Endothelial cell (in vitro differentiated cells): ENCODE data around the gene PAK2. TPM values are rescaled to one million over a fixed set of nuclear protein-coding genes. Genes with fewer than 3 reads are reported as not detected.

Source experiments
- DNase-seq: peaks from one replicate; pipeline ENCODE4 v3.0.0; 2021; ENCODE audit warnings: low spot score
- H3K27ac Mint-ChIP-seq: one replicate; pipeline ENCODE4 v1.8.0; 2021; ENCODE audit warnings: mixed read lengths, inconsistent platforms; ENCODE audit not compliant: unreplicated experiment
- H3K27me3 Mint-ChIP-seq: one replicate; pipeline ENCODE4 v1.8.0; 2021; ENCODE audit warnings: mild to moderate bottlenecking, moderate library complexity, mixed read lengths, inconsistent platforms; ENCODE audit not compliant: unreplicated experiment
- H3K36me3 Mint-ChIP-seq: one replicate; pipeline ENCODE4 v1.8.0; 2021; ENCODE audit warnings: mild to moderate bottlenecking, low read depth, mixed read lengths, inconsistent platforms; ENCODE audit not compliant: unreplicated experiment
- H3K4me1 Mint-ChIP-seq: one replicate; pipeline ENCODE4 v1.8.0; 2021; ENCODE audit warnings: mild to moderate bottlenecking, mixed read lengths, inconsistent platforms; ENCODE audit not compliant: unreplicated experiment
- H3K4me3 Mint-ChIP-seq: one replicate; pipeline ENCODE4 v1.8.0; 2021; ENCODE audit warnings: mild to moderate bottlenecking, mixed read lengths, inconsistent platforms; ENCODE audit not compliant: unreplicated experiment
- H3K9me3 Mint-ChIP-seq: one replicate; pipeline ENCODE4 v1.8.0; 2021; ENCODE audit warnings: mixed read lengths, inconsistent platforms; ENCODE audit not compliant: unreplicated experiment
- CTCF ChIP-seq: fragments of 200-600 bp; sonication (generic); IDR thresholded peaks from one replicate; pipeline ENCODE4 v1.5.0; 2021; ENCODE audit warnings: antibody characterized with exemption; ENCODE audit not compliant: unreplicated experiment
- total RNA-seq: library from RNA; stranded (reverse); fragmentation: NEBNext Ultra II Directional; extraction: Animal tissue kit (Norgen Biotek cat#: 25700); gene quantifications from one replicate; pipeline ENCODE4 v1.2.1, GENCODE V29; 2021; ENCODE audit not compliant: unreplicated experiment

The PAK2 gene
- total RNA-seq, 1 donor from 2014 or later = 116 TPM

- Mint-ChIP-seq H3K27me3 (no peaks in the 10 kb centered on the region), H3K36me3 (no peaks in the 10 kb centered on the region), H3K9me3 (no peaks in the 10 kb centered on the region), H3K4me3 (no peak overlapping the region), H3K4me1 (peaks cover 29% of the 10 kb centered on the region), H3K27ac (no peak overlapping the region)
- DNase-seq = no peak
- TF ChIP-seq CTCF = no peak
Measured at GRCh38 chr3:196706327-196706726, 33.3 kb upstream of the PAK2 start.

GRCh38 chr3:196706731-196707130 lies 32.9 kb upstream of the PAK2 start:
- no peak overlapping the region for H3K4me3 Mint-ChIP-seq
- H3K27me3 Mint-ChIP-seq = peaks cover 3% of the 10 kb centered on the region
- no peak overlapping the region for H3K27ac Mint-ChIP-seq
- no peak for TF ChIP-seq CTCF
- H3K4me1 Mint-ChIP-seq = peaks cover 33% of the 10 kb centered on the region
- no peak for DNase-seq
- H3K9me3 Mint-ChIP-seq = no peaks in the 10 kb centered on the region
- H3K36me3 Mint-ChIP-seq = peaks cover 4% of the 10 kb centered on the region

- no peak for DNase-seq
- Mint-ChIP-seq H3K4me3 (no peak overlapping the region), H3K36me3 (peaks cover 4% of the 10 kb centered on the region), H3K9me3 (no peaks in the 10 kb centered on the region), H3K27me3 (peaks cover 3% of the 10 kb centered on the region), H3K27ac (peak overlapping the region; percentile 11), H3K4me1 (peaks cover 34% of the 10 kb centered on the region)
- no peak for TF ChIP-seq CTCF
Measured at GRCh38 chr3:196707566-196707965, 32.1 kb upstream of the PAK2 start.

- DNase-seq = no peak
- Mint-ChIP-seq H3K4me1 (peaks cover 36% of the 10 kb centered on the region), H3K27me3 (peaks cover 3% of the 10 kb centered on the region), H3K4me3 (no peak overlapping the region), H3K27ac (no peak overlapping the region), H3K36me3 (peaks cover 4% of the 10 kb centered on the region), H3K9me3 (no peaks in the 10 kb centered on the region)
- no peak for TF ChIP-seq CTCF
Measured at GRCh38 chr3:196708467-196708866, 31.2 kb upstream of the PAK2 start.

- peaks cover 3% of the 10 kb centered on the region for H3K27me3 Mint-ChIP-seq
- H3K9me3 Mint-ChIP-seq = no peaks in the 10 kb centered on the region
- H3K4me1 Mint-ChIP-seq = peaks cover 30% of the 10 kb centered on the region
- peak within 1 kb of the TSS; percentile 94 for H3K4me3 Mint-ChIP-seq
- peaks cover 4% of the 10 kb centered on the region for H3K36me3 Mint-ChIP-seq
- DNase-seq = peak; percentile 82
- peak within 1 kb of the TSS; percentile 90 for H3K27ac Mint-ChIP-seq
- no peak for TF ChIP-seq CTCF
Measured at GRCh38 chr3:196711838-196712513, 27.7 kb upstream of the PAK2 start, which contains the start of the genes CEP19 and PIGX. Gene CEP19 (minus strand): TSS chr3:196712250. CDS start chr3:196708657, 3,593 bp downstream. Gene PIGX (plus strand): TSS chr3:196712377.
